ENCODE data around the gene OR2T35.
"Not testable (repeated sequence)": the region's sequence is repeated elsewhere in the genome, so short reads cannot be mapped to it uniquely, and the experiment has no call there.

DNA sequence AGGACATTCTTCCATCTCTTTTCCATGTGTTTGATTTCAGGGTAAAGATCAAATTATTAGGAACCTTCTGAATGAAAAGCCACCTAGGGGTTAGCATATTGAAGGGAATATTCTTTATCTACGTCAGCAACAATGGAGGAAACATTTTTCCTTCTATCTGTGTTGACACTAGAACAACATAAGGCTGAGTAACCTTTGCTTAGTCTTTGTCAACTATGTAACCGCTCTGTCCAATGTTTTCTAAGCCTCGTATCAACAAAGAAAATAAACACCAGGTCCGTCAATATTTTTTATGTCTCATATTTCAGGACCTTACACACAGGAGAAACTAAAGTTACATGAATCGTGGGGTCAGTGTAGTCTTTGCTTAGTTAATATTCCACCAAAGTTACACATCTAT lies 8.5 kb downstream of the OR2T35 start:
- TF ChIP-seq, protein P1, sequence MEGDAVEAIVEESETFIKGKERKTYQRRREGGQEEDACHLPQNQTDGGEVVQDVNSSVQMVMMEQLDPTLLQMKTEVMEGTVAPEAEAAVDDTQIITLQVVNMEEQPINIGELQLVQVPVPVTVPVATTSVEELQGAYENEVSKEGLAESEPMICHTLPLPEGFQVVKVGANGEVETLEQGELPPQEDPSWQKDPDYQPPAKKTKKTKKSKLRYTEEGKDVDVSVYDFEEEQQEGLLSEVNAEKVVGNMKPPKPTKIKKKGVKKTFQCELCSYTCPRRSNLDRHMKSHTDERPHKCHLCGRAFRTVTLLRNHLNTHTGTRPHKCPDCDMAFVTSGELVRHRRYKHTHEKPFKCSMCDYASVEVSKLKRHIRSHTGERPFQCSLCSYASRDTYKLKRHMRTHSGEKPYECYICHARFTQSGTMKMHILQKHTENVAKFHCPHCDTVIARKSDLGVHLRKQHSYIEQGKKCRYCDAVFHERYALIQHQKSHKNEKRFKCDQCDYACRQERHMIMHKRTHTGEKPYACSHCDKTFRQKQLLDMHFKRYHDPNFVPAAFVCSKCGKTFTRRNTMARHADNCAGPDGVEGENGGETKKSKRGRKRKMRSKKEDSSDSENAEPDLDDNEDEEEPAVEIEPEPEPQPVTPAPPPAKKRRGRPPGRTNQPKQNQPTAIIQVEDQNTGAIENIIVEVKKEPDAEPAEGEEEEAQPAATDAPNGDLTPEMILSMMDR (IDR thresholded peaks at IDR 0.05; ENCODE audit: low read length): not testable (repeated sequence)
- TF ChIP-seq EZH2 (IDR thresholded peaks at IDR 0.05; ENCODE audit: borderline replicate concordance, low read length): not testable (repeated sequence)

All from OCI-LY1 (cell line).